GM20431 (cell line): ENCODE data around the gene RPS4Y2.

Experiments used
- in situ Hi-C: fragments of 300-500 bp; cut with MseI, MboI; formaldehyde crosslinking; loops from one replicate; pipeline ENCODE4 v1.15.0; 2020; ENCODE audit warnings: low sequenced_read_pairs; ENCODE audit not compliant: unreplicated experiment

Gene RPS4Y2

DNA sequence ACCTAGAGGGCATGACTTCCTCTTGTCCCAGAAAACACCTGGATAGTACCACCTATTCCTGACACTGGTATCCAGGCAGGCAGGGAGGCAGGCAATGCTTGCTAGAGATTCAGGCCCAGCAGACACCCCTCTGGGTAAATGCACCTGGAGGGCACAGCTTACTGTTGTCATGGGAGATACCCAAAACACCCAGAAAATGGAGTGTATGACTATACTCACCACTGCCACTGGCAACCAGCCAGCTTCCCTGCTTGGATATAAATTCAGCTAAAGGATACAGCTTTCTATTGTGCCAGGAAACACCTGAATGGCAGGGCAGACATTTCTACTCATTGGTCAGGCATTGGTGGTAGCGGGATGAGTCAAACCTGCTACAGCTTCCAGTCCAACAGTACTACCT, 58.9 kb downstream of the RPS4Y2 start:
- in situ Hi-C loops, result no loop called here

DNA sequence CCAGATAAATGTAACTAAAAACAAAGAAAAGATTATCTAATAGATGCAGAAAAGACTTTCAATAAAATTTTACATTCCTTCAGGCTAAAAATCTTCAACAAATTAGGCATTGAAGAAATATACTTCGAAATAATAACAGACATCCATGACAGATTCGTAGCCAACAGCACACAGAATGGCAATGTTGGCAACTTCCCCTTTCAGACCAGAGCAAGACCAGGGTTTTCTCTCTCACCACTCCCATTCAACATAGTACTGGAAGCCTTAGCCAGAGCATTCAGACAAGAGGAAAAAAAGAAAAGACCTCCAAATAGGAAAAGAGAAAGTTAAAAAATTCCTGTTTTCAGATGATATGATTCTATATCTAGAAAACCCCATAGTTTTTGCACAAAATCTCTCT, 61.2 kb downstream of the RPS4Y2 start:
- in situ Hi-C loops, result no loop called here
